ENCODE data around the gene SGK2. TPM values are rescaled to one million over a fixed set of nuclear protein-coding genes. Genes with fewer than 3 reads are reported as not detected.

Gene SGK2
- 40.6 and 45.5 TPM in 2 replicates for total RNA-seq (2014; rRNA removed; shearing (Covaris generic); ENCODE audit: low replicate concordance)

GRCh38 chr20:43558412-43559146, at the start of gene SGK2:
Gene SGK2, plus strand, starts transcription at chr20:43559027. Its CDS starts 7,469 bp downstream, at chr20:43566496.
- in situ Hi-C loops (cut with HindIII; ENCODE audit: low pct_unique_long_range_greater_than_20kb, low sequenced_read_pairs) = no loop called here
- peak; percentile 97 for DNase-seq (ENCODE audit: low read depth)

DNA sequence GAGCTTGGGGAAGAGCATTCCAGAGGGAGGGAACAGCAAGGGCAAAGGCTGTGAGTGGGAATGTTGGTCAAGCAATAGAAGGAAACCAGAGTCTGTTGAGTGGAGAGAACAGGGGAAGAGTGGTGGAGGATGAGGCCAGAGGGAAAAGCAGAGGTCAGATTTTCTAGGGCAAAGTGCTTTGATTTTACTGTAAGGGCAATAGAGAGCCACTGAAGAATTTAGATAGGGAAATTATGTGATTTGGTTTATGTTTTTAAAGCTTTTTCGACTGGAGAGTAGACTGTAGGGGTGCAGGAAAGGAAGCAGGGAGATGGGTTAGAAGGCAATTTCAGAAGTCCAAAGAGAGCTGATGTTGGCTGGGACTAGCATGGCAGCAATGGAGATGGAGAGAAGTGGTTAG, 46.9 kb upstream of the SGK2 start:
- peak; percentile 31 for DNase-seq (ENCODE audit: low read depth)
- in situ Hi-C loops (cut with HindIII; ENCODE audit: low pct_unique_long_range_greater_than_20kb, low sequenced_read_pairs) = no loop called here

- no peak for DNase-seq (ENCODE audit: low read depth)
- in situ Hi-C loops (cut with HindIII; ENCODE audit: low pct_unique_long_range_greater_than_20kb, low sequenced_read_pairs) = no loop called here
These were observed 45.4 kb upstream of the SGK2 start for GRCh38 chr20:43513372-43513930.

- peak; percentile 99 for DNase-seq (ENCODE audit: low read depth)
- in situ Hi-C loops (cut with HindIII; ENCODE audit: low pct_unique_long_range_greater_than_20kb, low sequenced_read_pairs) = no loop called here
These were observed 44.7 kb upstream of the SGK2 start for GRCh38 chr20:43513931-43514647.

- DNase-seq (ENCODE audit: low read depth) = no peak
- in situ Hi-C loops (cut with HindIII; ENCODE audit: low pct_unique_long_range_greater_than_20kb, low sequenced_read_pairs) = no loop called here
These were observed 44.2 kb upstream of the SGK2 start for GRCh38 chr20:43514648-43514999.

DNA sequence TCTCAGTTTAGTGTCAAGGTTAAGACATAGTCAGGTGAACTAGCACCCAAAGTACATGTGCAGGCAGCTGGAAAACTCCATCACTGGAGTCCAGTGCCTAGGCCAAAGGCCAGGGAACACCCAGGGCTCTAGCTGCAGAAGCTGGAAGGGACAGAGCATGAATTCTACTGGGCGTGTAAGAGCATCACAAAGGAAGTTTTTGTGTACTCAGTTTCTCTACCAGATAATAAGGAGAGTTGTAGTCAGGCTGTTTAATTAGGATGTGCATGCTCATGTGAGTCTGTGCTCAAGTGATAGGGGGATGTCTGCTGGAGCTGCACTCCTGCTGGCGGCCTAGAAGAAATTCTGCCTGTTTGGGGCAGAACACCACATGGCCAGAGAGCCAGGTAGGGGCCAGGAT, 43.2 kb upstream of the SGK2 start:
- in situ Hi-C loops (cut with HindIII; ENCODE audit: low pct_unique_long_range_greater_than_20kb, low sequenced_read_pairs) = no loop called here
- no peak for DNase-seq (ENCODE audit: low read depth)

DNA sequence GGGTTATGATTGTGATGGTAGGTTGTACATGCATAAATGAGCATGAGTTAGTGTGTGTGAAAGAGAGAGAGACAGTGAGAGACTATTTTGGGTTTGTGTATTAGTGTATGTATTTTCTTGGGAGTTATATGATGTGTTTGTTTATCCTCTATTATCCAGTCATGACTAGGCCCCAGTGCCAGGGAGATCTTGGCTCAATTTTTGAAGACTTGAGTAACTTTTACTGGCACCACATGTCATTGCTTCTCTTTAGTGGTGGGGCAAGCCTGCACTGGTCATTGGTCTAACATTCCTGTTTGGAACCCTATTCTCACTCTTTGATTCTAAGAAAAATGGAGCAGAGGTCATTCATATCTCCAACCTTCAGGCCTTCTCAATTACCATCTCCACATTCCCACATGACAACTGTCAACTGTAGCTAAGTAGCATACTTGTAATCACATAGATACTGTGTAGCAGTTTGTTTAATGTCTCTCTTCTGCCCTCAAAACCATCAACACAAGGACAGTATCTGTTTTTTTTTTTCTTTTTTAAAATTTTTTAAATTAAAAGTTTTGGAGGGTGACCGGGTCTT, 42.5 kb upstream of the SGK2 start:
- in situ Hi-C loops (cut with HindIII; ENCODE audit: low pct_unique_long_range_greater_than_20kb, low sequenced_read_pairs) = no loop called here
- DNase-seq (ENCODE audit: low read depth) = no peak

GRCh38 chr20:43520074-43520630, 38.7 kb upstream of the SGK2 start:
- in situ Hi-C loops (cut with HindIII; ENCODE audit: low pct_unique_long_range_greater_than_20kb, low sequenced_read_pairs) = no loop called here
- no peak for DNase-seq (ENCODE audit: low read depth)

DNA sequence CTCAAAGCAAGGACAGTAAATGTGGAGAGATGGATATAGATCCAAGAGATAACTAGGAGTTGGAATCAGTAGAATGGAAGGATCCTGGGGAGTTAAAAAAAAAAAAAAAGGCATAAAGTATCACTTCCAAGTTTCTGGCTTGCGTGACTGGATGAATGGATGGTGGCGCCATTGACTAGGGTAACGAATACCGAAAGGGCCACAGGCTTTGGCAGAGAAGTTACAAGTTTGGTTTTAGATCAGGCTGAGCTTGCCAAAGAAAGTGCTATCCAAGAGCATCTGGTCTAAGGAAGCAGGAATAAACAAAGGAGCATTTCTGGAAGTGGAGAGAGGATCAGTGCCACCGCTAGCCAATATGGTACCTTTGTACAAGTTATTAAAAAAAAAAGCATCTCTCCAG, 33.8 kb upstream of the SGK2 start:
- in situ Hi-C loops (cut with HindIII; ENCODE audit: low pct_unique_long_range_greater_than_20kb, low sequenced_read_pairs) = no loop called here
- no peak for DNase-seq (ENCODE audit: low read depth)

GRCh38 chr20:43528258-43528875, 30.5 kb upstream of the SGK2 start:
- in situ Hi-C loops (cut with HindIII; ENCODE audit: low pct_unique_long_range_greater_than_20kb, low sequenced_read_pairs) = no loop called here
- no peak for DNase-seq (ENCODE audit: low read depth)

- no peak for DNase-seq (ENCODE audit: low read depth)
- in situ Hi-C loops (cut with HindIII; ENCODE audit: low pct_unique_long_range_greater_than_20kb, low sequenced_read_pairs) = no loop called here
These were observed 29.8 kb upstream of the SGK2 start for GRCh38 chr20:43529051-43529450.

GRCh38 chr20:43529457-43530153, 29.2 kb upstream of the SGK2 start:
- in situ Hi-C loops (cut with HindIII; ENCODE audit: low pct_unique_long_range_greater_than_20kb, low sequenced_read_pairs) = no loop called here

GRCh38 chr20:43530321-43531090, 28.3 kb upstream of the SGK2 start:
- in situ Hi-C loops (cut with HindIII; ENCODE audit: low pct_unique_long_range_greater_than_20kb, low sequenced_read_pairs) = no loop called here
- peak; percentile 24 for DNase-seq (ENCODE audit: low read depth)

More at GRCh38 chr20:43529457-43530153, 29.2 kb upstream of the SGK2 start:
- no peak for DNase-seq (ENCODE audit: low read depth)

- DNase-seq (ENCODE audit: low read depth) = no peak
- in situ Hi-C loops (cut with HindIII; ENCODE audit: low pct_unique_long_range_greater_than_20kb, low sequenced_read_pairs) = no loop called here
These were observed 27.8 kb upstream of the SGK2 start for GRCh38 chr20:43531091-43531443.

GRCh38 chr20:43532416-43533055, 26.3 kb upstream of the SGK2 start:
- in situ Hi-C loops (cut with HindIII; ENCODE audit: low pct_unique_long_range_greater_than_20kb, low sequenced_read_pairs) = no loop called here
- DNase-seq (ENCODE audit: low read depth) = no peak

GRCh38 chr20:43533060-43533459, 25.8 kb upstream of the SGK2 start:
- in situ Hi-C loops (cut with HindIII; ENCODE audit: low pct_unique_long_range_greater_than_20kb, low sequenced_read_pairs) = no loop called here
- DNase-seq (ENCODE audit: low read depth) = no peak

- no peak for DNase-seq (ENCODE audit: low read depth)
- in situ Hi-C loops (cut with HindIII; ENCODE audit: low pct_unique_long_range_greater_than_20kb, low sequenced_read_pairs) = no loop called here
These were observed 24.8 kb upstream of the SGK2 start for GRCh38 chr20:43534016-43534415.
